Measurements from ENCODE around the gene FRMD4A.

Gene FRMD4A

DNA sequence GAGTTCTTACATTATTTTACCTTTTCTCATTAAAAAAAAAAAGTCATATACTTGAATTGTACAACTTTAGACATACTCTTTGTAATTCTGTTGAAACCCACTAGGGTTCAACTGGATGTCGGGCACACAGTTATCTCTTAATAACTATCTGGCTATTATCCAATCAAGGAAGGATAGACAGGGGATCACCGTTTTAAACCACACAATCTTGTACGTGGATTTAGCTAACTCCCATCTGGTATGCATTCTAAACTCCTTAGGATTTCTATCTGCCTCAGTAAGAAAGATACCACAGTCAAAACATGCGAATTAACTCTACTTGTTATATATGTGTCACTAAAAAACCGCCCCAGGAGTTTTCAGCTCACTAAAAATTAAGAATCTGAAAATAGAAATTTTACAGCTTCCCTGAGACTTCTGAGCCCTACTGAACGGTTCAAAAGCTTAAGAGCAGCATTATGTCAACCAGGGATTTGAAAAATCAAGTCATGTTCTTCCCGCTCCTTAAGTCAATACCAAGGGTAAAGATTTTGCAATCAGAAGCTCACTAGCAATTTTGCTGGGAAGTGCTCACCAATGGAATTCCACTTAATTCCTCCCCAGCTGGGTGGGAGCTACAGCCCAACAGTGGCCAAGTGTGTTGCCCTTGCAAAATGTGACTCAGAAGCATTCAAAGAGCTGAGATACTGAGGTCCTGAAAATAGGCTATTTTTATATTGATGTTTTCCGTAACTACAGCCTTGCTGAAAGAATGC lies 267.0 kb downstream of the FRMD4A start:
- H3K36me3 ChIP-seq (ENCODE audit: control insufficient read depth, low read length) = no peaks in the 10 kb centered on the region
- H3K4me2 ChIP-seq (ENCODE audit: low read length) = no peak overlapping the region
- H3K9me2 ChIP-seq (replicated peaks; ENCODE audit: control insufficient read depth, low read length) = no peaks in the 10 kb centered on the region
- H3K4me1 ChIP-seq (ENCODE audit: control insufficient read depth, low read length) = no peaks in the 10 kb centered on the region
- no peaks in the 10 kb centered on the region for H3K9me3 ChIP-seq (ENCODE audit: control insufficient read depth, insufficient read depth, low read length)
- H4K20me1 ChIP-seq (ENCODE audit: control insufficient read depth, insufficient read depth, low read depth, low read length) = no peaks in the 10 kb centered on the region
- no peak overlapping the region for H3K4me3 ChIP-seq (ENCODE audit: low read length)
- H3K79me2 ChIP-seq (ENCODE audit: control insufficient read depth, low read length) = no peaks in the 10 kb centered on the region
- H3K27ac ChIP-seq (ENCODE audit: low read depth, low read length) = no peak overlapping the region
- peaks cover 7% of the 10 kb centered on the region for H3K27me3 ChIP-seq (ENCODE audit: control insufficient read depth, low read length)
- TF ChIP-seq EZH2phosphoT487 (IDR thresholded peaks at IDR 0.05; ENCODE audit: borderline replicate concordance, low read length) (no peak), CTCF (IDR thresholded peaks at IDR 0.05; ENCODE audit: low read depth, low read length, poor library complexity, severe bottlenecking) (no peak)
- no peaks in the 10 kb centered on the region for H3F3A ChIP-seq (ENCODE audit: control insufficient read depth, insufficient read depth)

DNA sequence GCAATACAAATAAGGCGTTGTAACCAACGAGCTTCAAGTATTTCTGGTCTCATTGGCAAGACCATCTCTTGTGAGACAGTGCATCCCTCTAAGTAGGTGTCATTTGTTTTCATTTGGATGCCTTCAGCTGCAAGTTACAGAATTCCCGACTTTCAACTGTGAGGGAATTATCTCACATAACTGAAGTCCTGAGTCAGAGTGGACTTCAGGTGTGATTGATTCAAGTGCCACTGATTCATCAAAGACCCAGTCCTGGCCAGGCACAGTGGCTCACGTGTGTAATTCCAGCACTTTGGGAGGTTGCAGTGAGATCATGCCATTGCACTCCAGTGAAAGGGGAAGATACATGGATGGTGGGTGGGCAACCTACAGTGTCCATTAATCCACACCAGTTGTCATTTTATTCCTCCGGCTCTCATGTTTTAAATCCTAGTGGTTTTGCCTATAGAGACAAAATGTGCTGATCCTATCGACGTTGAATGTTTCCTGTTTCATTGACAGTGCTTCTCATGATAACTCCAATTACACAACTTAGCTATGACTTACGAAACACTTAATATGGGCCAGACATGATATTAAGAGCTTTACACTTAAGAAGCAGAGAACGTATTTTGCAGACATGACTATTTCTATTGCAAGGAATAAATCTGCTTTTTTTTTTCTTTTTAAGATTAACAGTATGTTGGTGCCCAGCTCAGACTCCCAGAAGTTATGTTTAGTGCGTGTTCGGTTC lies 268.0 kb downstream of the FRMD4A start:
- H3K27ac ChIP-seq (ENCODE audit: low read depth, low read length) = no peak overlapping the region
- H3K36me3 ChIP-seq (ENCODE audit: control insufficient read depth, low read length) = no peaks in the 10 kb centered on the region
- H3K4me1 ChIP-seq (ENCODE audit: control insufficient read depth, low read length) = no peaks in the 10 kb centered on the region
- H3K4me3 ChIP-seq (ENCODE audit: low read length) = no peak overlapping the region
- no peak overlapping the region for H3K4me2 ChIP-seq (ENCODE audit: low read length)
- no peaks in the 10 kb centered on the region for H3K79me2 ChIP-seq (ENCODE audit: control insufficient read depth, low read length)
- TF ChIP-seq EZH2phosphoT487 (IDR thresholded peaks at IDR 0.05; ENCODE audit: borderline replicate concordance, low read length) (no peak), CTCF (IDR thresholded peaks at IDR 0.05; ENCODE audit: low read depth, low read length, poor library complexity, severe bottlenecking) (no peak)
- H3K27me3 ChIP-seq (ENCODE audit: control insufficient read depth, low read length) = no peaks in the 10 kb centered on the region; the same call in 1 of the 2 replicates
- H3K9me2 ChIP-seq (replicated peaks; ENCODE audit: control insufficient read depth, low read length) = no peaks in the 10 kb centered on the region
- H3K9me3 ChIP-seq (ENCODE audit: control insufficient read depth, insufficient read depth, low read length) = no peaks in the 10 kb centered on the region
- no peaks in the 10 kb centered on the region for H3F3A ChIP-seq (ENCODE audit: control insufficient read depth, insufficient read depth)
- H4K20me1 ChIP-seq (ENCODE audit: control insufficient read depth, insufficient read depth, low read depth, low read length) = no peaks in the 10 kb centered on the region

DNA sequence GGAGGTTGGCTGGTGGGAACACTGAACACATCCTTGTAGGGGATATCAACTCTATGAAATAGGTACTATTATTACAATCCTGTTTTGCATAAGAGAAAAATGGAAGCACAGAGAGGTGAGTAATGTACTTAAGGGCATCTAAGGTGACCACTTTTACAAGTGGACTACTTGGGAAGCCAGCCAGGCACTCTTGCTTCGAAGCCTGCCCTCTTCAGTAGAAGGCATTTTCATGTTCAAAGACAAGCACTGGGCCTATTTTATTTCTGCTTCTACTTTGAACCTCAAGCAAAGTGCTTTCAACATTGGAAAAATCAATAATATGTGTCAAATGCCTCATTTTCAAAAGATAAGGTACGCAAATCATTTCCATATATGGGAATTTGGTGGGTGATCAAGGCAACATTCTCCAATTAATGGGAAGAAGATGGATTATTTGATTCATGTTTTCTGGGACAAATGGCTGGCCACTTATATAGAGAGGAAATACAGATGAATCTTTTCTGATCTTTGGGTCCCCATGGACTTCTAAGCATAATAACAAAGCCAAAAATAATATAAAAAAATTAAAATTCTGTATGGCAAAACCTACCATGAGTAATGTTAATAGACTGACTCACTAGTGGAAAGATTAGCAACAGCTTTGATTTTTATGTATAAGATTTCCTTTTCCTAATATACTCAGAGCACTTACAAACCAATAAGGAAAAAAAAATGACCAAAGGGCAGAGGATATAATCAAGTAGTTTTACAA lies 270.2 kb downstream of the FRMD4A start:
- Histone ChIP-seq H4K20me1 (ENCODE audit: control insufficient read depth, insufficient read depth, low read depth, low read length) (no peaks in the 10 kb centered on the region), H3K27ac (ENCODE audit: low read depth, low read length) (no peak overlapping the region), H3K4me1 (ENCODE audit: control insufficient read depth, low read length) (no peaks in the 10 kb centered on the region), H3F3A (ENCODE audit: control insufficient read depth, insufficient read depth) (no peaks in the 10 kb centered on the region), H3K4me3 (ENCODE audit: low read length) (no peak overlapping the region), H3K4me2 (ENCODE audit: low read length) (no peak overlapping the region), H3K36me3 (ENCODE audit: control insufficient read depth, low read length) (no peaks in the 10 kb centered on the region), H3K27me3 (ENCODE audit: control insufficient read depth, low read length) (no peaks in the 10 kb centered on the region; the same call in 1 of the 2 replicates), H3K79me2 (ENCODE audit: control insufficient read depth, low read length) (no peaks in the 10 kb centered on the region), H3K9me2 (replicated peaks; ENCODE audit: control insufficient read depth, low read length) (no peaks in the 10 kb centered on the region), H3K9me3 (ENCODE audit: control insufficient read depth, insufficient read depth, low read length) (no peaks in the 10 kb centered on the region)
- no peak for TF ChIP-seq CTCF (IDR thresholded peaks at IDR 0.05; ENCODE audit: low read depth, low read length, poor library complexity, severe bottlenecking)
- no peak for TF ChIP-seq EZH2phosphoT487 (IDR thresholded peaks at IDR 0.05; ENCODE audit: borderline replicate concordance, low read length)
